Coronary artery (tissue), 2 donors: Measurements from ENCODE around the gene PACSIN1.

Source experiments
- DNase-seq: peaks from one replicate; pipeline ENCODE4 v3.0.0-alpha.2; 2017; ENCODE audit warnings: low spot score
- H3K27ac ChIP-seq, 2 donors: fragments of 200-600 bp; sonication (generic); one replicate each; pipeline ENCODE4 v1.5.1; 2016 to 2019
- H3K4me3 ChIP-seq: fragments of 200-600 bp; sonication (generic); 2 replicates; pipeline ENCODE4 v1.5.1; 2016; ENCODE audit warnings: mild to moderate bottlenecking, moderate library complexity
- TF ChIP-seq, protein P1 (sequence below): fragments of 200-600 bp; sonication (generic); IDR thresholded peaks from one replicate; pipeline ENCODE4 v1.5.1; 2019; ENCODE audit warnings: antibody characterized with exemption

Gene PACSIN1

DNA sequence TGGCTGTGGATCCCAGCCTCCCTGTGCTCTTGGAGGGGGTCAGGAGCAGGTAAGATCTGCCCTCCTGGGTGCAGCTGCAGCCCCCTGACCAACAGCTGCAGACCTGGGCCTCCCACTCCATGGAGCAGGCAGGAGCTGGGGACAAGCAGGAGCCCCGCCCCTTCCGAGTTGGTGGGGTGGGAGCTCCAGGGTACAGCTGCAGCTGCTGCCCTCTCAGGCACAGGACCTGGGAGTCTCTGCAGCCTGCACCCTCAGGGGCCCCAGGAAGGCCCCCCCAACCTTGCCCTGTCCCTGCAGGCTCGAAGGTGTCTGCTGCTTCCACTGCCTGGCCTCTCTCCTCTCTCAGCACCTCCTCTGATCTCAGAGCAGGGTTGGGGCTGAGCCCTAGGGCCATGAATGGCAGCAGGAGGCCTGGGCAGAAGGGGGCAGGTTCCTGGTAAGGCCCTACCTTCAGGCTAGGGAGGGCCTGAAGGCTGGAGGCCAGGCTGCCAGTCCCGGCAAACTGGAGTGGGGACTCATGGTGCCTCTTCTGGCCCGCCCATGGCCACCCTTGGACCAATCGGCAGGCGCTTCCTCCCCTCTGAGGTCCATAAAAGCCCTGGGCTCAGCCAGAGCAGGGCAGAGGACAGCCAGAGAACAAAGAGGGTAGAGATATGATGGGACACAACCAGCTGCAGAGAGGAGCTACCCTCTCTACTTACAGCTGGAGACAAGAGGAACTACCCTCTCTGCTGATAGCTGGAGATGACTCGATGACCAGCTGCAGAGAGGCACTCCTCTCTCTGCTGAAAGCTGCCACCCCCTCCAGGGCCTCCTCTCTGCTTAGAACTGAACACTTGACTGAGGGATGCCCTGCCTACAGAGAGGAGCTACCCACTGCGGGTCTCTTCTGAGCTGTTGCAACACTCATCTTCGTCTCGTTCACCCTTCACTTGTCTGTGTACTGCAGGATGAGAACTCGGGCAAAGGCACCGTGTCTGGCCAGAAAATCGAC, 7.8 kb upstream of the PACSIN1 start:
- DNase-seq = no peak
- no peak overlapping the region for H3K4me3 ChIP-seq
- H3K27ac ChIP-seq = no peak overlapping the region
- TF ChIP-seq, protein P1, sequence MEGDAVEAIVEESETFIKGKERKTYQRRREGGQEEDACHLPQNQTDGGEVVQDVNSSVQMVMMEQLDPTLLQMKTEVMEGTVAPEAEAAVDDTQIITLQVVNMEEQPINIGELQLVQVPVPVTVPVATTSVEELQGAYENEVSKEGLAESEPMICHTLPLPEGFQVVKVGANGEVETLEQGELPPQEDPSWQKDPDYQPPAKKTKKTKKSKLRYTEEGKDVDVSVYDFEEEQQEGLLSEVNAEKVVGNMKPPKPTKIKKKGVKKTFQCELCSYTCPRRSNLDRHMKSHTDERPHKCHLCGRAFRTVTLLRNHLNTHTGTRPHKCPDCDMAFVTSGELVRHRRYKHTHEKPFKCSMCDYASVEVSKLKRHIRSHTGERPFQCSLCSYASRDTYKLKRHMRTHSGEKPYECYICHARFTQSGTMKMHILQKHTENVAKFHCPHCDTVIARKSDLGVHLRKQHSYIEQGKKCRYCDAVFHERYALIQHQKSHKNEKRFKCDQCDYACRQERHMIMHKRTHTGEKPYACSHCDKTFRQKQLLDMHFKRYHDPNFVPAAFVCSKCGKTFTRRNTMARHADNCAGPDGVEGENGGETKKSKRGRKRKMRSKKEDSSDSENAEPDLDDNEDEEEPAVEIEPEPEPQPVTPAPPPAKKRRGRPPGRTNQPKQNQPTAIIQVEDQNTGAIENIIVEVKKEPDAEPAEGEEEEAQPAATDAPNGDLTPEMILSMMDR = no peak

DNA sequence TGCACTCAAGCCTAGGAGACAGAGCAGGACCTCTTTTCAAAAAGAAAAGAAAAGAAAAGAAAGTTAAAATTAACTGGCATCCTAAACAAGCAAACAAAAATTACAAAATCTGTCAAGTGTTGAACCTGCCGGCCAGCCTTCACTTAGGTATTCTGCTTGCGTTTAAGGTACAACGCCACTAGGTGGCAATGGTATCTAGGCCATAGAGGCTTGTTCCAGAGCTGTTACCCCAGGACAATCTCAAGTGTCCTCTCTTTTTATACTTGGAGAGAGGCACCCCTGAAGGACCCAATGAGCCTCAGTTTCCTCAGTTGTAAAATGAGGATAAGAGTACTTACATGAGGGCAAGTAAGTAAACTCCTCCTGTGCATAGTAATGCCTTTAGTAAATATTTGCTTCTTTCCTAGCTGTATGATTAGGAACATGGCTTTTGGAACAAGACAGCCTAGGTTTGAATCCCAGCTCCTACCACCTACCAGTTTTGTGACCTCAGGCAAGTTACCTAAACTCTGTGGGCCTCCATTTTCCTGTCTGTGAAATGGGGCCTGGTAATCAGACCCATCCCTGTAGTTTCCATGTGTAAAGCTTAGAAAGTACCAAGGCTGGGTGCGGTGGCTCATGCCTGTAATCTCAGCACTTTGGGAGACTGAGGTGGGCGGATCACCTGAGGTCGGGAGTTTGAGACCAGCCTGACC, 5.8 kb upstream of the PACSIN1 start:
- TF ChIP-seq, protein P1 = no peak
- Histone ChIP-seq H3K27ac (no peak overlapping the region), H3K4me3 (no peak overlapping the region)
- no peak for DNase-seq

DNA sequence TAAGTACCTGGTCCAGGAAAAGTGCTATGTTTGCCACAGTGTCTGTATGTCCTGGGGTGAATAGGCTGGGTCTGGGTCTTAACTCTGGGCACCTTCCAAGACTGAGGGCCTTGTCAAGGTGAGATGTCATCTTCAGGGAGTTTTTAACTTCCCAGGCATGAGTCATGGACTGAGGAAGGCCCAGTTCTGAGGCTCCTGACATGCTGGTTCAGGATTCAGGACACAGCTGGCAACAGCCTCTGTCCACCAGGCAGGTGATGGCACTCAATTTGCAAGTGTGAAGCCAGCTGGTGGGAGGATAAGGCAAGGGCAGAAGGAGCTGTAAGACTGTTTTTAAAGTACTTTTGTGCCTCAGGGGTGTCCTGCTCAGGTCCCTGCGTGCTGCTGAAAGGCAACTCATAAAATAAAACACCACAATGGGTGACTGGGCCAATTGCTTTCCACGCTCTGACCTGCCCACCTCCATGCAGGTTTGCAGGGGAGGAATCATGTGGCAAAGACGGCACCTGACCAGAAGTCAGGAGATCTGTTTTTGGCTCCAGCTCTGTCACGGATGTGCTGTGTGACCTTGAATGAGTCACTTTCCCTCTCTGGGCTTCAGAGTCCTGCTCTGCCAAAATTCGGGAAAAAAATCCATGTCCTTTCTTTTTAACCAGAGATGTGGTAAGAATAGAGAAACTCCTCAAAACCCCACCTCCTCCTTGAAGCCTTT, 4.9 kb upstream of the PACSIN1 start:
- Histone ChIP-seq H3K4me3 (no peak overlapping the region), H3K27ac (no peak overlapping the region)
- DNase-seq = no peak
- TF ChIP-seq, protein P1 = no peak

DNA sequence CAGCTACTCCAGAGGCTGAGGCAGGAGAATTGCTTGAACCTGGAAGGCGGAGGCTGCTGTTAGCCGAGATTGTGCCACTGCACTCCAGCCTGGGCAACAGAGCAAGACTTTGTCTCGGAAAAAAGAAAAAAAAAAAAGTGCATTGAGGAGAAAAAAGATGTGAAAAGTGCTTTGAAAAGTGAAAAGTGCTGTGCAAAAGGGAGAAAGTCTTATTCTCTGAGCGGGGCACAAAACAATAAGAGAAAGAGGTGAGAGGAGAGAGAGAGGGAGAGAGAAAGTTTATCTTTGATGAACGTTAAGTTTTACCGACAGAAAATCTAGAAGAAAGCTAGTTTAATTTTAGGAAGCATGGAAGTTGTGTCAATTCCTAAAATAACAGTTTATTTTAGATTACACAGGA, 3.9 kb upstream of the PACSIN1 start:
- TF ChIP-seq, protein P1 = no peak

DNA sequence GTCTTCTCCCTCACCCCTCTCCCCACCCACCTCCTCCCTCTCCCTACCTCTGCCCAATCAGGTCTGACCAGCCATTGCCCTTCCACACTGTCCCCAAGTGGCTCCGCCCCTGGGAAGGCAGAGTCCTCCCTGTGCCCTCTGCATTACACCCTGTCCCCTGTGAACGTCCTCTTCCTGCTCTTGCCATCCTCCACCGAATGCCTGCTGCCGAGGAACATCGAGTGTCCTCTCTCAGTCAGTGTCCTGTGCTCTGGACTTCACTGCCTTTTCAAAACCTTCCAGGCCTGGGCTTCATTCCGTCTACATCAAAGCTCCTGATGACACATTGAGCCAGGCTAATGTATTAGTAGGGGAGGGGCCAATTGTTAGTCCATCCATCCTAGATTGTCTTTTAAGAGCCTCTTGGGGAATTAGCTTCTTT, 3.3 kb upstream of the PACSIN1 start:
- TF ChIP-seq, protein P1 = no peak
- DNase-seq = no peak
- Histone ChIP-seq H3K4me3 (no peak overlapping the region), H3K27ac (no peak overlapping the region)

More for the DNA sequence above, 3.9 kb upstream of the PACSIN1 start:
- H3K27ac ChIP-seq = no peak overlapping the region
- no peak for DNase-seq
- H3K4me3 ChIP-seq = no peak overlapping the region

DNA sequence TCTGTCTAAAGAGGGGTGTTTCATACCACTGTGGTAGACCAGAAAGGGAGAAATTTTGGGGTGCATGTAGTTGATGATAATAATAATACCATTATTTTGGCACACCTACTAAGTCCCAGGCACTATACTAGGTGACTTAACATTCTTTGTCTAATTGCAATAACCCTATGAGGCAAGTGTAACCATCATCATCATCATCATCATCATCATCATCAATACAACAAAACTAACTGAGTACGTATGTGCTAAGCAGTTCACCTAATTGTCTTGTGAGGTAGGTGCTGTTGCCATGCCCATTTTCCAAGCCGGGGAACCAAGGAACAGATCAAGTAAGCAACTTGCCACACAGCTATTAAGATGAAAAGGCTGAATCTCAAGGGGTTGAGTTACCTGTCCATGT, 2.6 kb upstream of the PACSIN1 start:
- H3K27ac ChIP-seq = no peak overlapping the region
- DNase-seq = no peak
- no peak overlapping the region for H3K4me3 ChIP-seq
- TF ChIP-seq, protein P1 = no peak
